Stimulated activated CD8-positive, alpha-beta memory T cell treated with anti-CD3 and anti-CD28 coated beads, Interleukin-12 subunit alpha, Interleukin-12 subunit beta, amount 100 ng/mL, for 24 hours (primary cell): ENCODE measurements around the gene ZNF235.
"Not testable (repeated sequence)": the region's sequence is repeated elsewhere in the genome, so short reads cannot be mapped to it uniquely, and the experiment has no call there.

ENCODE experiments used
- DNase-seq: peaks from one replicate; pipeline ENCODE4 v3.0.0-alpha.2; 2020; ENCODE audit errors: extremely low read depth

The ZNF235 gene

DNA sequence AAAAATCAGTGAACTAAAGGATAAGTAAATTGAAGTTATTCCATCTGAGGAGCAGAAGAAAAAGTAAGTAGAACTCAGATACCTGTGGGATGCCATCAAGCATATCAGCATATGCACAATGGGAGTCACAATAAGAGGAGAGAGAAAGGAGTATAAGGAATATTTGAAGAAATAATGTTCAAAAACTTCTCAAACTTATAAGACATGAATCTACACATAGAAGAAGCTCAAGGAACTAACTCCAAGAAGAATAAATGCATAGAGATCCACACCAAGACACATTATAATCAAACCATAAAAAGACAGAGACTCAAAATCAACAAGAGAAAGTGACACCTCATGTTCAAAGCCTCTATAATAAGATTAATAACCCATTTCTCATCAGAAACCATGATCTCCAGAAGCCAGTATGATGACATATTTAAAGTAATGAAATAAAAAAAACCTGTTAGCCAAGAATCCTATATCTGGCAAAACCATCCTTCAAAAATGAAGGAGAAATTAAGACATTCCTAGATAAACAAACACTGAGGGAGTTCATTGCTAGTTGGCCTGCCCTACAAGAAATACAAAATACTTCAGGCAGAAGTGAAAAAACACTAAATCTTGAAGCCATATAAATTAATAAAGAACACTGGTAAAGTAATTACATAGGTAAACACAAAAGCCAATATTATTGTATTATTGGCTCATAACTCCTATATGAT, 49.0 kb downstream of the ZNF235 start:
- no peak for DNase-seq

DNA sequence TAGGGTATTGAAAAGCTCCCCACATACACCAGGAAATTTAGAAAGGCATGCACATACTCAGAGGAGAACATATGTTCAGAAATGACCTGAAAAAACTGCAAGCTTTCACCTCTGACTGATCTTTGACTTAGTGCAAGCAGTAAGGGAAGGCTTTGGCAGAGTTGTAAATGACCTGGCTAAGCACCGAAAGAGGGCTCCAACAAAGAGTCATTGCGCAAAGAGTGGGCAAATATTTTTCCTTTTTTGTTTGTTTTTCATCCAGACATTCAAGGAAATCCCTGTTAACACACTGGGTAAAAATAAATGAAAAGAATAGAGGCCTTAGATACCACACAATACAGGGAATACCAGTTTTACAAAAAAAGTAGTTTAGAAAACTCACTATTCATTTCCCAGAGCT, 50.3 kb downstream of the ZNF235 start:
- DNase-seq, result no peak

DNA sequence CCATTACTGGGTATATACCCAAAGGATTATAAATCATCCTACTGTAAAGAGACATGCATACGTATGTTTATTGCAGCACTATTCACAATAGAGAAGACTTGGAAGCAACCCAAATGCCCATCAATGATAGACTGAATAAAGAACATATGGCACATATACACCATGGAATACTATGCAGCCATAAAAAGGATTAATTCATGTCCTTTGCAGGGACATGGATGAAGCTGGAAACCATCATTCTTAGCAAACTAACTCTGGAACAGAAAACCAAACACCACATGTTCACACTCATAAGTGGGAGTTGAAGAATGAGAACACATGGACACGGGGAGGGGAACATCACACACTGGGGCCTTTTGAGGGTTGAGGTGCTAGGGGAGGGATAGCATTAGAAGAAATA, 51.4 kb downstream of the ZNF235 start:
- not testable (repeated sequence) for DNase-seq

DNA sequence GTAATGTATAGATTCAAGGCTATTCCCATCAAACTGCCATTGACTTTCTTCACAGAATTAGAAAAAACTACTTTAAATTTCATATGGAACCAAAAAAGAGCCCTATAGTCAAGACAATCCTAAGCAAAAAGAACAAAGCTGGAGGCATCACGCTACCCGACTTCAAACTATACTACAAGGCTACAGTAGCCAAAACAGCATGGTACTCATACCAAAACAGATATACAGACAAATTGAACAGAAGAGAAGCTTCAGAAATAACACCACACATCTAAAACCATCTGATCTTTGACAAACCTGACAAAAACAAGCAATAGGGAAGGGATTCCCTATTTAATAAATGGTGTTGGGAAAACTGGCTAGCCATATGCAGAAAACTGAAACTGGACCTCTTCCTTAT, 52.5 kb downstream of the ZNF235 start:
- DNase-seq, result not testable (repeated sequence)

DNA sequence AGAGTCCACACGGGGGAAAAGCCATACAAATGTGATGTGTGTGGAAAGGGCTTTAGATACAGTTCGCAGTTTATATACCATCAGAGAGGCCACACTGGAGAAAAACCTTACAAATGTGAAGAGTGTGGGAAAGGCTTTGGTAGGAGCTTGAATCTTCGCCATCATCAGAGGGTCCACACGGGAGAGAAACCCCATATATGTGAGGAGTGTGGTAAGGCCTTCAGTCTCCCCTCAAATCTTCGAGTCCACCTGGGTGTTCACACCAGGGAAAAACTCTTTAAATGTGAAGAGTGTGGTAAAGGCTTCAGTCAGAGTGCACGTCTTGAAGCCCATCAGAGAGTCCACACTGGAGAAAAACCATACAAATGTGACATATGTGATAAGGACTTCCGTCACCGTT, 68.4 kb downstream of the ZNF235 start:
- DNase-seq, result no peak
